ENCODE measurements around the gene GNB1L. TPM values are rescaled to one million over a fixed set of nuclear protein-coding genes. Genes with fewer than 3 reads are reported as not detected.

The GNB1L gene
- total and polyA plus RNA-seq, 9 of the 15 experiments (the other 6 are each of a cell fraction or from before 2014, with no cell fraction given): 0.56 to 50.5 (median 10.2) TPM

DNA sequence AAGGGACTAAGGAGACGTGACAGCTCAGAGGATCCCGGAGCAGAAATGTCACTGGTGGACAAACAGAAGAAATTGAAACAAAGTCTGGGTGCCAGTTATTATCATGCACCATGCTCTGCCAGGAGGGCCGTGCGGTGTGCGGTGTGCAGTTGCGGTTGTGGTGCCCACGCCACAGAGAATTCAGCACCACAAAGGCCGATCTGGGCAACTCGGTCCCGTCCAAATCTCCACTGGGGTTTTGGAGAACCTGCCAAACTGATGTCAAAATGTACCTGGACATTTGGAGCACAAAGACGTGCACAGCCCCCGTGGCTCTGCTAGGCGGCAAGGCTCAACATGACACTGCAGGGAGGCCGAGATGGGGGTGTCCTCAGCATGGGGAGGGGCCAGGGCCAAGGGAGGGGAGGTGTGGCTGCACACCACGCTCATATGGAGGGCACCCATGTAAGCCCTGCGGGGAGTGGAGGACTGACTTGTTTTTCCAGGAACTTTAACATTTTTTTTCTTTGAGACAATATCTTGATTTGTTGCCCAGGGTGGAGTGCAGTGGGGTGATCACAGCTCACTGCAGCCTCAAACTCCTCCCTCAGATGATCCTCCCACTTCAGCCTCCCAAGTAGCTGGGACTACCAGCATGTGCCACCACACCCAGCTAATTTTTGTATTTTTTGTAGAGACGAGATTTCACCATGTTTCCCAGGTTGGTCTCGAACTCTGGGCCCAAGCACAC, 39.4 kb downstream of the GNB1L start (continued):
- TF ChIP-seq SLC30A9 (CRISPR knock-in tag; IDR thresholded peaks at IDR 0.05) (no peak), MTA2 (IDR thresholded peaks at IDR 0.05; ENCODE audit: low read depth) (peak; percentile 48), CTBP1 (IDR thresholded peaks at IDR 0.05; ENCODE audit: borderline replicate concordance) (peak; percentile 76), RAD21 (CRISPR knock-in tag; conservative IDR thresholded peaks at IDR 0.05 in 1 of 2, IDR thresholded peaks at IDR 0.05 in 1 of 2) (0 out of 4 replicates have a peak, but pooled peaks of 1 of the 2 experiments have one; percentile 2), CC2D1A (IDR thresholded peaks at IDR 0.05) (peak; percentile 71; the same call in 1 of the 2 replicates), RUNX1 (IDR thresholded peaks at IDR 0.05; ENCODE audit: low read depth) (peak; percentile 48; the same call in 1 of the 2 replicates), ETV6 (IDR thresholded peaks at IDR 0.05; ENCODE audit: borderline replicate concordance in 1 of 2, low read depth in 2 of 2, low read length in 1 of 2) (no peak; a peak in 1 of 4 replicates), ETV6 (CRISPR knock-in tag; IDR thresholded peaks at IDR 0.05; ENCODE audit: borderline replicate concordance) (no peak), ARNT (IDR thresholded peaks at IDR 0.05) (peak; percentile 80 to 92; a peak in 2 of 4 replicates), NR2C1 (IDR thresholded peaks at IDR 0.05) (no peak), NR2C1 (tag; IDR thresholded peaks at IDR 0.05) (no peak), KHSRP (IDR thresholded peaks at IDR 0.05) (no peak), ZNF384 (IDR thresholded peaks at IDR 0.05; ENCODE audit: low read depth, low read length) (peak; percentile 94)
- TF ChIP-seq, protein P1, sequence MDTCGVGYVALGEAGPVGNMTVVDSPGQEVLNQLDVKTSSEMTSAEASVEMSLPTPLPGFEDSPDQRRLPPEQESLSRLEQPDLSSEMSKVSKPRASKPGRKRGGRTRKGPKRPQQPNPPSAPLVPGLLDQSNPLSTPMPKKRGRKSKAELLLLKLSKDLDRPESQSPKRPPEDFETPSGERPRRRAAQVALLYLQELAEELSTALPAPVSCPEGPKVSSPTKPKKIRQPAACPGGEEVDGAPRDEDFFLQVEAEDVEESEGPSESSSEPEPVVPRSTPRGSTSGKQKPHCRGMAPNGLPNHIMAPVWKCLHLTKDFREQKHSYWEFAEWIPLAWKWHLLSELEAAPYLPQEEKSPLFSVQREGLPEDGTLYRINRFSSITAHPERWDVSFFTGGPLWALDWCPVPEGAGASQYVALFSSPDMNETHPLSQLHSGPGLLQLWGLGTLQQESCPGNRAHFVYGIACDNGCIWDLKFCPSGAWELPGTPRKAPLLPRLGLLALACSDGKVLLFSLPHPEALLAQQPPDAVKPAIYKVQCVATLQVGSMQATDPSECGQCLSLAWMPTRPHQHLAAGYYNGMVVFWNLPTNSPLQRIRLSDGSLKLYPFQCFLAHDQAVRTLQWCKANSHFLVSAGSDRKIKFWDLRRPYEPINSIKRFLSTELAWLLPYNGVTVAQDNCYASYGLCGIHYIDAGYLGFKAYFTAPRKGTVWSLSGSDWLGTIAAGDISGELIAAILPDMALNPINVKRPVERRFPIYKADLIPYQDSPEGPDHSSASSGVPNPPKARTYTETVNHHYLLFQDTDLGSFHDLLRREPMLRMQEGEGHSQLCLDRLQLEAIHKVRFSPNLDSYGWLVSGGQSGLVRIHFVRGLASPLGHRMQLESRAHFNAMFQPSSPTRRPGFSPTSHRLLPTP (IDR thresholded peaks at IDR 0.05; ENCODE audit: borderline replicate concordance, extremely low read depth, insufficient read length): no peak
- TF ChIP-seq, protein P2, sequence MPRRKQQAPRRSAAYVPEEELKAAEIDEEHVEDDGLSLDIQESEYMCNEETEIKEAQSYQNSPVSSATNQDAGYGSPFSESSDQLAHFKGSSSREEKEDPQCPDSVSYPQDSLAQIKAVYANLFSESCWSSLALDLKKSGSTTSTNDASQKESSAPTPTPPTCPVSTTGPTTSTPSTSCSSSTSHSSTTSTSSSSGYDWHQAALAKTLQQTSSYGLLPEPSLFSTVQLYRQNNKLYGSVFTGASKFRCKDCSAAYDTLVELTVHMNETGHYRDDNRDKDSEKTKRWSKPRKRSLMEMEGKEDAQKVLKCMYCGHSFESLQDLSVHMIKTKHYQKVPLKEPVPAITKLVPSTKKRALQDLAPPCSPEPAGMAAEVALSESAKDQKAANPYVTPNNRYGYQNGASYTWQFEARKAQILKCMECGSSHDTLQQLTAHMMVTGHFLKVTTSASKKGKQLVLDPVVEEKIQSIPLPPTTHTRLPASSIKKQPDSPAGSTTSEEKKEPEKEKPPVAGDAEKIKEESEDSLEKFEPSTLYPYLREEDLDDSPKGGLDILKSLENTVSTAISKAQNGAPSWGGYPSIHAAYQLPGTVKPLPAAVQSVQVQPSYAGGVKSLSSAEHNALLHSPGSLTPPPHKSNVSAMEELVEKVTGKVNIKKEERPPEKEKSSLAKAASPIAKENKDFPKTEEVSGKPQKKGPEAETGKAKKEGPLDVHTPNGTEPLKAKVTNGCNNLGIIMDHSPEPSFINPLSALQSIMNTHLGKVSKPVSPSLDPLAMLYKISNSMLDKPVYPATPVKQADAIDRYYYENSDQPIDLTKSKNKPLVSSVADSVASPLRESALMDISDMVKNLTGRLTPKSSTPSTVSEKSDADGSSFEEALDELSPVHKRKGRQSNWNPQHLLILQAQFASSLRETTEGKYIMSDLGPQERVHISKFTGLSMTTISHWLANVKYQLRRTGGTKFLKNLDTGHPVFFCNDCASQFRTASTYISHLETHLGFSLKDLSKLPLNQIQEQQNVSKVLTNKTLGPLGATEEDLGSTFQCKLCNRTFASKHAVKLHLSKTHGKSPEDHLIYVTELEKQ (CRISPR knock-in tag; IDR thresholded peaks at IDR 0.05): no peak
- TF ChIP-seq, protein P3, sequence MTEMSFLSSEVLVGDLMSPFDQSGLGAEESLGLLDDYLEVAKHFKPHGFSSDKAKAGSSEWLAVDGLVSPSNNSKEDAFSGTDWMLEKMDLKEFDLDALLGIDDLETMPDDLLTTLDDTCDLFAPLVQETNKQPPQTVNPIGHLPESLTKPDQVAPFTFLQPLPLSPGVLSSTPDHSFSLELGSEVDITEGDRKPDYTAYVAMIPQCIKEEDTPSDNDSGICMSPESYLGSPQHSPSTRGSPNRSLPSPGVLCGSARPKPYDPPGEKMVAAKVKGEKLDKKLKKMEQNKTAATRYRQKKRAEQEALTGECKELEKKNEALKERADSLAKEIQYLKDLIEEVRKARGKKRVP (CRISPR knock-in tag; IDR thresholded peaks at IDR 0.05): peak; percentile 56; the same call in 1 of the 2 replicates
- TF ChIP-seq, protein P4, sequence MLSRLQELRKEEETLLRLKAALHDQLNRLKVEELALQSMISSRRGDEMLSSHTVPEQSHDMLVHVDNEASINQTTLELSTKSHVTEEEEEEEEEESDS (CRISPR knock-in tag; IDR thresholded peaks at IDR 0.05): no peak
